NB4 (cell line): ENCODE results near the gene ACER3.

ENCODE experiments used
- MYC ChIP-seq: IDR thresholded peaks from 2 replicates; pipeline ENCODE4 v1.6.1; 2011; ENCODE audit warnings: low read depth, low read length
- POLR2A ChIP-seq: IDR thresholded peaks from 2 replicates; pipeline ENCODE4 v1.6.1; 2011; ENCODE audit warnings: mild to moderate bottlenecking; ENCODE audit not compliant: insufficient read length; ENCODE audit errors: extremely low read depth
- TF ChIP-seq, protein P1 (sequence below): IDR thresholded peaks from one replicate; pipeline ENCODE4 v1.5.1; 2012; ENCODE audit warnings: low read depth, low read length

DNA sequence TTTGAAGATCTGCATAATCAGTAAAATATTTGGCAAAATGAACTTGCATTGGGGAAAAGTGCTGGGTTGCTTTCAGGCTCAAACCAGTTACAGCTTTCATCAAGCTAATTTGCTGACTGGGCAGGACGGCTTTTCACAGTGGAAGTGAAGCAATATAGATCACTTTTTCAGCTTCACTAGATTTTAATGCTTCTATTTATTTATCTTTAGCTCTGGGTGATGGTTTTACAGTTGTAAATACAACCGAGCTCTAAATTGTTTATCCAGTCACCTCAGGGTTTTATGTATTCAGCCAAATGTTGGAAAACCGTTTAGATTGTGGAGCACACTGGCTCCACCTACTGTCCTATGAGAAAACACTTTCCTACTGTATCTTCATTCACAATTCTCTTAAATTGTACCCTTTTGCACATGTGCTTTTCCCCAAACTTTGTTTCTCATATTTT lies 58.2 kb downstream of the ACER3 start:
- TF ChIP-seq, protein P1, sequence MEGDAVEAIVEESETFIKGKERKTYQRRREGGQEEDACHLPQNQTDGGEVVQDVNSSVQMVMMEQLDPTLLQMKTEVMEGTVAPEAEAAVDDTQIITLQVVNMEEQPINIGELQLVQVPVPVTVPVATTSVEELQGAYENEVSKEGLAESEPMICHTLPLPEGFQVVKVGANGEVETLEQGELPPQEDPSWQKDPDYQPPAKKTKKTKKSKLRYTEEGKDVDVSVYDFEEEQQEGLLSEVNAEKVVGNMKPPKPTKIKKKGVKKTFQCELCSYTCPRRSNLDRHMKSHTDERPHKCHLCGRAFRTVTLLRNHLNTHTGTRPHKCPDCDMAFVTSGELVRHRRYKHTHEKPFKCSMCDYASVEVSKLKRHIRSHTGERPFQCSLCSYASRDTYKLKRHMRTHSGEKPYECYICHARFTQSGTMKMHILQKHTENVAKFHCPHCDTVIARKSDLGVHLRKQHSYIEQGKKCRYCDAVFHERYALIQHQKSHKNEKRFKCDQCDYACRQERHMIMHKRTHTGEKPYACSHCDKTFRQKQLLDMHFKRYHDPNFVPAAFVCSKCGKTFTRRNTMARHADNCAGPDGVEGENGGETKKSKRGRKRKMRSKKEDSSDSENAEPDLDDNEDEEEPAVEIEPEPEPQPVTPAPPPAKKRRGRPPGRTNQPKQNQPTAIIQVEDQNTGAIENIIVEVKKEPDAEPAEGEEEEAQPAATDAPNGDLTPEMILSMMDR, result peak; percentile 72
- TF ChIP-seq POLR2A, result no peak
- TF ChIP-seq MYC, result no peak
